A549 treated with dexamethasone at 1 μM for 4 hours (cell line): ENCODE data around the gene UPF1. TPM values are rescaled to one million over a fixed set of nuclear protein-coding genes. Genes with fewer than 3 reads are reported as not detected.

Experiments
- total RNA-seq: library from RNA; stranded (reverse); fragments of 200-300 nt; extraction: Qiagen RNA extraction; gene quantifications from 5 replicates; pipeline ENCODE4 v1.2.3, GENCODE V29; 2022

The UPF1 gene
- 27.8 to 45.2 TPM (median 43.1 TPM) in 5 replicates for total RNA-seq

DNA sequence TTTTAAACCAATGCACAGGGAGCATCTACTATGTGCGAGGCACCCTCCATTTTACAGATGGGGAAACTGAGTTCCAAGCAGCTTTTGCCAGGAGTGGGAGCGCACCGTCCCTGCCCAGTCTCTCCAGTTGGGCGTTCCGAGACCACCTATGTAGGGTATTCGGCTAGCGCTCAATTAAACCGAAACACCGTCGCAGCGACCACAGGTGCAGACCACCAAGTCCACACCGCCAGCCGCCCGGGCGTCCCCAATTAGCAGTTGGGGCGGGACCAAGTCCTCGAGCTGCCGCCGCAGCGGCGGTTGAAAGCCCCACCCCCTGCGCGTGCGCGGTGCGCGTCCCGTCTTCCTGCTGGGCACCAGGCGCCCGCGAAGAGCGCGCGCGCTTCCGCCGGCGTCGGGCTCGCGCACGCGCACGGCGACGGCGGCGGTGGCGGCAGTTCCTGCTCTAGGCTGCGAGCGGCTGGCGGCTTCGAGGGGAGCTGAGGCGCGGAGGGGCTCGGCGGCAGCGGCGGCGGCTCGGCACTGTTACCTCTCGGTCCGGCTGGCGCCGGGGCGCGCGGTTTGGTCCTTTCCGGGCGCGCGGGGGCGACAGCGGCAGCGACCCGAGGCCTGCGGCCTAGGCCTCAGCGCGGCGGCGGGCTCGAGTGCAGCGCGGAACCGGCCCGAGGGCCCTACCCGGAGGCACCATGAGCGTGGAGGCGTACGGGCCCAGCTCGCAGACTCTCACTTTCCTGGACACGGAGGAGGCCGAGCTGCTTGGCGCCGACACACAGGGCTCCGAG lies at the start of gene UPF1:
TSS of gene UPF1 (plus strand) at position 436 of the 782 bp plus-strand sequence. CDS start at position 687, 251 bp downstream.

DNA sequence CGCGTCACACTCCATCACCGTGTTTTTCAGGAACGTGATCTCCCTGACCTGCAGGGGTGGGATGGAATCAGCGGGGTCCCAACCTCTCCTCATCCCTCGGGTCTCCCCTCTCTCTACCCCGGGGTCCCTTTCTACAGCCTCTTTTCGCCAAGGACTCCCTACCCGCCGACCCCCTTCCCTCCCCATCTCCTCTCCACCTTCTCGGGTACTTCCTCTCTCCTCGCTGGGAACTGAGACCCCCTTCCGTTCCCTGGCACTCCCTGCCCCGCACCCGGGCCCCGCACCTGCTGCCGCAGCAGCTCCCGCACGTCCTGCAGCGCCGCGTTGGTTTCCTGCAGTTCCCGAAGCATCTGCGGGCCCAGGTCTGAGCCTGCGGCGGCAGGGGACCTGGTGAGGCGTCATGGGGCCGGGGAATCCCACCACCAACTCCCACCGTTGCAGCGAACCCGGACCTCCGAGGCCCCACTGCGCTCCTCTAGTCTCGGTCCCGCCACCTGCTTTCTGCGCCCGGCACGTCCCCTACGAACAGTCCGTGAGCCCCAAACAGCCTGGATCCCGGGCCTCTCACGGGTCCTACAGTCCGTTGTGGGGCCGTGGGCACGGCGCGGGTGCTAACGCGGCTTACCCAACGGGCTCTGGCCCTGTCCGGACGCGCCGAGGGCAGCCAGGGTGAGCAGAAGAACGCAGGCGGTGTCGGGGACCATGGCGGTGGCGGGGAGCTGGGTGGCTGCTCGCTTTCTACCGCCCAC lies 41.0 kb upstream of the UPF1 start, which contains the start of gene COMP:
TSS of gene COMP (minus strand) at position 740 of the 749 bp plus-strand sequence. CDS start at position 704, 36 bp downstream.

GRCh38 chr19:18895824-18896341 lies 64.1 kb downstream of the UPF1 start, which contains the start of gene CERS1:
Gene CERS1 (minus strand): TSS chr19:18896158. CDS start chr19:18896072, 86 bp downstream.

Other genes starting within 250 kb of the UPF1 start
- gene REX1BD, start 243.2 kb upstream of the UPF1 start, total RNA-seq = 38.3 to 52.4 TPM (median 45.9 TPM) in 5 replicates
- gene CRLF1, start 225.2 kb upstream of the UPF1 start, total RNA-seq = 3.7 to 7.1 TPM (median 6.8 TPM) in 5 replicates
- 3.8 to 6.1 TPM (median 5.2 TPM) in 5 replicates for gene TMEM59L, start 219.1 kb upstream of the UPF1 start, total RNA-seq
- 3.7 to 5.1 TPM (median 4.7 TPM) in 5 replicates for gene KLHL26, start 194.9 kb upstream of the UPF1 start, total RNA-seq
- gene CRTC1, start 148.3 kb upstream of the UPF1 start, total RNA-seq = 2.3 to 5.6 TPM (median 4.7 TPM) in 5 replicates
- 0.16 to 0.26 TPM (median 0.19 TPM) in 5 replicates for gene COMP, start 40.7 kb upstream of the UPF1 start, total RNA-seq
- gene CERS1, start 64.2 kb downstream of the UPF1 start, total RNA-seq = 4.8 to 5.6 TPM (median 5.0 TPM) in 5 replicates
- 131 to 148 TPM (median 135 TPM) in 5 replicates for gene COPE, start 87.4 kb downstream of the UPF1 start, total RNA-seq
- gene DDX49, start 87.8 kb downstream of the UPF1 start, total RNA-seq = 27.6 to 40.9 TPM (median 37.4 TPM) in 5 replicates
- gene HOMER3, start 109.3 kb downstream of the UPF1 start, total RNA-seq = 21.8 to 32.4 TPM (median 28.9 TPM) in 5 replicates
- gene SUGP2, start 201.6 kb downstream of the UPF1 start, total RNA-seq = 17.5 to 33.3 TPM (median 28.1 TPM) in 5 replicates
- gene ARMC6, start 201.6 kb downstream of the UPF1 start, total RNA-seq = 25.8 to 30.6 TPM (median 26.6 TPM) in 5 replicates
- 0.56 to 0.99 TPM (median 0.92 TPM) in 5 replicates for gene SLC25A42, start 232.0 kb downstream of the UPF1 start, total RNA-seq